Karpas-422 (cell line): Measurements from ENCODE around the gene TNK2. TPM values are rescaled to one million over a fixed set of nuclear protein-coding genes. Genes with fewer than 3 reads are reported as not detected.

ENCODE experiments used
- DNase-seq: peaks from one replicate; pipeline ENCODE4 v3.0.0-alpha.2; 2015
- H2AFZ ChIP-seq: fragments of 200-600 bp; sonication (generic); 2 replicates; pipeline ENCODE4 v1.6.1; 2014; ENCODE audit warnings: antibody characterized with exemption, low read length, mixed read lengths
- H3K27ac ChIP-seq: fragments of 200-600 bp; sonication (generic); 2 replicates; pipeline ENCODE4 v1.5.1; 2014; ENCODE audit warnings: mild to moderate bottlenecking, low read length, moderate library complexity
- H3K27me3 ChIP-seq: fragments of 200-600 bp; sonication (generic); 2 replicates; pipeline ENCODE4 v1.6.1; 2014; ENCODE audit warnings: low read length, mixed read lengths
- H3K36me3 ChIP-seq: fragments of 200-600 bp; sonication (generic); 2 replicates; pipeline ENCODE4 v1.6.1; 2014; ENCODE audit warnings: low read length, mixed read lengths; ENCODE audit not compliant: insufficient read depth
- H3K4me1 ChIP-seq: fragments of 200-600 bp; sonication (generic); 2 replicates; pipeline ENCODE4 v1.6.1; 2014; ENCODE audit warnings: mild to moderate bottlenecking, low read length, mixed read lengths
- H3K4me2 ChIP-seq: fragments of 200-600 bp; sonication (generic); 2 replicates; pipeline ENCODE4 v1.6.1; 2014; ENCODE audit warnings: low read length, low read depth, mild to moderate bottlenecking; ENCODE audit not compliant: poor library complexity, severe bottlenecking
- H3K4me3 ChIP-seq: fragments of 200-600 bp; sonication (generic); 2 replicates; pipeline ENCODE4 v1.5.1; 2014; ENCODE audit warnings: mild to moderate bottlenecking, antibody characterized with exemption, low read length, mixed read lengths
- H3K79me2 ChIP-seq: fragments of 200-600 bp; sonication (generic); 2 replicates; pipeline ENCODE4 v1.6.1; 2014; ENCODE audit warnings: mild to moderate bottlenecking, low read length, mixed read lengths
- H3K9ac ChIP-seq: fragments of 200-600 bp; sonication (generic); 2 replicates; pipeline ENCODE4 v1.6.0; 2014; ENCODE audit warnings: low read length
- H3K9me2 ChIP-seq: fragments of 200-600 bp; sonication (generic), shearing (Covaris generic); replicated peaks from 2 replicates; pipeline ENCODE4 v1.6.0; 2014; ENCODE audit warnings: mild to moderate bottlenecking, low read length, moderate library complexity; ENCODE audit not compliant: insufficient read depth
- H3K9me3 ChIP-seq: fragments of 300-700, 200-600 bp; sonication (generic); 2 replicates; pipeline ENCODE4 v1.6.1; 2014; ENCODE audit warnings: low read length, mixed read lengths
- H4K20me1 ChIP-seq: fragments of 200-600 bp; sonication (generic); 2 replicates; pipeline ENCODE4 v1.6.1; 2014; ENCODE audit warnings: mild to moderate bottlenecking, antibody characterized with exemption, low read length, low read depth; ENCODE audit not compliant: insufficient read depth
- total RNA-seq: library from RNA; depleted of rRNA; stranded (reverse); fragments of >200 nt; shearing (Covaris generic); gene quantifications from 2 replicates; pipeline ENCODE4 v1.2.3, GENCODE V29; 2014; ENCODE audit warnings: low replicate concordance

Gene TNK2
- total RNA-seq, 1 experiment from 2014 or later, result 25.5 TPM

DNA sequence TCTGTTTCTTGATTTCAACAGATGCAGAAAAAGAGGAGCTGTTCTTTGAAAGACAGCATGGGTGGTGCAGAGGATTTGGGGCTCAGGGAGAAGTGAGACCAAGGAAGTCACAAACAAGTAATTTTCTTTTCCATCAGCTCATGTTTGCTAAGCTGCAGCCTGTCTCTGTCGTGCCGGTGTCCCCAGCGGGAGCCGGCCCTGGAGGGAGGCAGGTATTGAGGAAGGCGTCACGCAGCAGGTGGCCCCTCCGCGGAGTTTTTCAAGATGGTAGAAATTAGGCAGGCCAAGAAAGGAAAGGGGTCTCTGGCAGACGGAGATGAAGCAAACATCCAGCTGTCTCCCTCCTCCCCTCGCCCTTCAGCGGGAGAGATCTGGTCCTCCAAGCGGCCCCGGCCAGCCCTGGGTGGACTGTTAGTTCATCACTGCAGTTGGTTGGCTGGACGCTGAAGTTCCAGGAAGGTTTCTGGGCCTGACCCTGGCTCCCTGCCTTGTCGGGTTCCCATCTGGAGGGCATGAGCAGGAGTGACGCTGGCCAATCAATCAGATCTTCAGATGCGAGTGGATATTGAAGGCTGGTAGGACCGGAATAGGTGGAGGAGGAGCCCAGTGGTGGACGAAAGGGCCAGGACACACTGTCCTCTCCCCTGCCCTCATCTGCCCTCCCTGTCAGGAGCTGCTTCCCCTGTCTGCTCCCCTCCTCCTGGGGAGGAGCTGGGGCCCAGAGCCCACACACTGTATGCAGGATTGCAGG, 68.9 kb downstream of the TNK2 start:
- no peak overlapping the region for H3K9ac ChIP-seq
- H3K4me1 ChIP-seq, result peaks cover 7% of the 10 kb centered on the region
- H3K9me2 ChIP-seq, result no peaks in the 10 kb centered on the region
- no peak overlapping the region for H2AFZ ChIP-seq
- H3K9me3 ChIP-seq, result no peaks in the 10 kb centered on the region
- no peaks in the 10 kb centered on the region for H4K20me1 ChIP-seq
- no peaks in the 10 kb centered on the region for H3K79me2 ChIP-seq
- no peaks in the 10 kb centered on the region for H3K27me3 ChIP-seq
- no peak for DNase-seq
- no peak overlapping the region for H3K27ac ChIP-seq
- H3K4me2 ChIP-seq, result no peak overlapping the region
- no peaks in the 10 kb centered on the region for H3K36me3 ChIP-seq
- H3K4me3 ChIP-seq, result no peak overlapping the region

GRCh38 chr3:195838714-195839113, 69.6 kb downstream of the TNK2 start:
- Histone ChIP-seq H3K9me2 (no peaks in the 10 kb centered on the region), H3K79me2 (no peaks in the 10 kb centered on the region), H3K4me1 (peaks cover 7% of the 10 kb centered on the region), H3K4me3 (no peak overlapping the region), H3K27me3 (no peaks in the 10 kb centered on the region), H3K27ac (no peak overlapping the region), H3K9me3 (no peaks in the 10 kb centered on the region), H3K4me2 (no peak overlapping the region), H2AFZ (no peak overlapping the region), H3K36me3 (no peaks in the 10 kb centered on the region), H3K9ac (no peak overlapping the region), H4K20me1 (no peaks in the 10 kb centered on the region)
- DNase-seq, result no peak

GRCh38 chr3:195836476-195837135, 71.7 kb downstream of the TNK2 start:
- Histone ChIP-seq H4K20me1 (no peaks in the 10 kb centered on the region), H3K9ac (no peak overlapping the region), H3K27ac (no peak overlapping the region), H3K9me2 (no peaks in the 10 kb centered on the region), H3K79me2 (no peaks in the 10 kb centered on the region), H2AFZ (no peak overlapping the region), H3K36me3 (no peaks in the 10 kb centered on the region), H3K4me1 (peaks cover 7% of the 10 kb centered on the region), H3K4me2 (no peak overlapping the region), H3K4me3 (no peak overlapping the region), H3K9me3 (no peaks in the 10 kb centered on the region), H3K27me3 (no peaks in the 10 kb centered on the region)
- DNase-seq, result no peak

- no peak overlapping the region for H3K27ac ChIP-seq
- H3K9me2 ChIP-seq, result no peaks in the 10 kb centered on the region
- H3K36me3 ChIP-seq, result no peaks in the 10 kb centered on the region
- H3K4me2 ChIP-seq, result no peak overlapping the region
- DNase-seq, result no peak
- H3K9me3 ChIP-seq, result no peaks in the 10 kb centered on the region
- H3K79me2 ChIP-seq, result no peaks in the 10 kb centered on the region
- no peak overlapping the region for H2AFZ ChIP-seq
- H3K4me3 ChIP-seq, result no peak overlapping the region
- H3K9ac ChIP-seq, result no peak overlapping the region
- peaks cover 7% of the 10 kb centered on the region for H3K4me1 ChIP-seq
- no peaks in the 10 kb centered on the region for H4K20me1 ChIP-seq
- H3K27me3 ChIP-seq, result no peaks in the 10 kb centered on the region
Observed at GRCh38 chr3:195835791-195836190, 72.6 kb downstream of the TNK2 start.

GRCh38 chr3:195834675-195835583, 73.4 kb downstream of the TNK2 start:
- Histone ChIP-seq H3K4me1 (peaks cover 12% of the 10 kb centered on the region), H3K27me3 (no peaks in the 10 kb centered on the region), H2AFZ (no peak overlapping the region), H3K36me3 (no peaks in the 10 kb centered on the region), H3K9me3 (no peaks in the 10 kb centered on the region), H3K79me2 (no peaks in the 10 kb centered on the region), H3K9ac (no peak overlapping the region), H4K20me1 (no peaks in the 10 kb centered on the region), H3K4me2 (no peak overlapping the region), H3K9me2 (no peaks in the 10 kb centered on the region), H3K4me3 (no peak overlapping the region), H3K27ac (no peak overlapping the region)
- no peak for DNase-seq

DNA sequence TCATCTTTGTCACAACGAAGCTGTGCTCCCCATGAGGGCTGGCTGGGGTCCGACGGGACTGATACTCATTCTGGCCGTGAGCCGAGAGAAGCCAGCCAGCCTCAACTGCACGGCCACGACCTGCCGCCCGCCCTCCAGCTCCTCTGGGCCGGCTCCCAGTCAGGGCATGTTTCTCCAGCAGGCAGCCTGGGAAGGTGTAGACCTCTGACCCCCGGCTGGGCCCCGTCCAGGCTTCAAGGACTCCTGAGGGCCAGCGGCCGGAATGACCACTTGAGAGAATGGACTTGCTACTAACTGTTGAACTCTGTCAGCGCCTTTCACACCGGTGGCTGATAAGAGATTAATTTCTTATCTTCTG, 78.5 kb downstream of the TNK2 start:
- Histone ChIP-seq H2AFZ (no peak overlapping the region), H3K9me2 (no peaks in the 10 kb centered on the region), H3K9me3 (no peaks in the 10 kb centered on the region), H3K4me3 (no peak overlapping the region), H3K36me3 (no peaks in the 10 kb centered on the region), H4K20me1 (no peaks in the 10 kb centered on the region), H3K27me3 (no peaks in the 10 kb centered on the region), H3K9ac (no peak overlapping the region), H3K4me1 (peaks cover 6% of the 10 kb centered on the region; the same call in 1 of the 2 replicates), H3K79me2 (no peaks in the 10 kb centered on the region), H3K27ac (no peak overlapping the region), H3K4me2 (no peak overlapping the region)
- no peak for DNase-seq

- peaks cover 6% of the 10 kb centered on the region; the same call in 1 of the 2 replicates for H3K4me1 ChIP-seq
- H3K9me3 ChIP-seq, result no peaks in the 10 kb centered on the region
- H3K4me2 ChIP-seq, result no peak overlapping the region
- no peaks in the 10 kb centered on the region for H3K27me3 ChIP-seq
- no peak overlapping the region for H3K4me3 ChIP-seq
- no peaks in the 10 kb centered on the region for H3K9me2 ChIP-seq
- no peak overlapping the region for H2AFZ ChIP-seq
- 0 out of 2 replicates have a peak, but pooled peaks cover 2% of the 10 kb centered on the region for H4K20me1 ChIP-seq
- H3K9ac ChIP-seq, result no peak overlapping the region
- no peak overlapping the region for H3K27ac ChIP-seq
- no peaks in the 10 kb centered on the region for H3K36me3 ChIP-seq
- no peaks in the 10 kb centered on the region for H3K79me2 ChIP-seq
- DNase-seq, result no peak
Observed at GRCh38 chr3:195828762-195829161, 79.6 kb downstream of the TNK2 start.
